H9 (cell line): Measurements from ENCODE around the gene SPATA6L. TPM values are rescaled to one million over a fixed set of nuclear protein-coding genes. Genes with fewer than 3 reads are reported as not detected.

ENCODE experiments used
- DNase-seq: peaks from one replicate; pipeline ENCODE4 v3.0.0-alpha.2; 2017
- H2AFZ ChIP-seq: one replicate; pipeline ENCODE4 v1.6.1; 2013; ENCODE audit warnings: mild to moderate bottlenecking, low read length, control low read depth, moderate library complexity
- H2AK5ac ChIP-seq: 2 replicates; pipeline ENCODE4 v1.6.1; 2013; ENCODE audit warnings: low read length, control low read depth, mixed read lengths; ENCODE audit not compliant: insufficient read length
- H2BK120ac ChIP-seq: one replicate; pipeline ENCODE4 v1.6.1; 2013; ENCODE audit warnings: low read depth, mild to moderate bottlenecking, low read length, control low read depth, inconsistent platforms; ENCODE audit not compliant: poor library complexity, severe bottlenecking
- H2BK12ac ChIP-seq: 2 replicates; pipeline ENCODE4 v1.6.1; 2013; ENCODE audit warnings: low read length, control low read depth, mixed read lengths, low read depth; ENCODE audit not compliant: insufficient read length
- H2BK15ac ChIP-seq: 2 replicates; pipeline ENCODE4 v1.6.1; 2013; ENCODE audit warnings: low read depth, low read length, control low read depth
- H2BK20ac ChIP-seq: one replicate; pipeline ENCODE4 v1.6.1; 2013; ENCODE audit warnings: low read depth, mild to moderate bottlenecking, low read length, control low read depth, inconsistent platforms; ENCODE audit not compliant: poor library complexity, severe bottlenecking
- H2BK5ac ChIP-seq: 2 replicates; pipeline ENCODE4 v1.6.1; 2013; ENCODE audit warnings: low read length, control low read depth, mixed read lengths; ENCODE audit not compliant: insufficient read length
- H3K14ac ChIP-seq: 2 replicates; pipeline ENCODE4 v1.6.1; 2013; ENCODE audit warnings: low read length, control low read depth; ENCODE audit not compliant: insufficient read depth
- H3K18ac ChIP-seq: 2 replicates; pipeline ENCODE4 v1.6.1; 2013; ENCODE audit warnings: low read depth, mild to moderate bottlenecking, mixed read lengths, low read length, control low read depth; ENCODE audit not compliant: insufficient read length
- H3K23ac ChIP-seq: 2 replicates; pipeline ENCODE4 v1.6.1; 2013; ENCODE audit warnings: low read length, control low read depth, mixed read lengths, low read depth; ENCODE audit not compliant: insufficient read length
- H3K23me2 ChIP-seq: 2 replicates; pipeline ENCODE4 v1.6.1; 2013; ENCODE audit warnings: low read depth, mild to moderate bottlenecking, mixed read lengths, low read length, control low read depth; ENCODE audit not compliant: insufficient read length, poor library complexity, severe bottlenecking
- H3K27ac ChIP-seq: 2 replicates; pipeline ENCODE4 v1.5.1; 2013; ENCODE audit warnings: low read length, control low read depth, mixed read lengths, low read depth; ENCODE audit not compliant: insufficient read length
- H3K27me3 ChIP-seq: 2 replicates; pipeline ENCODE4 v1.6.1; 2013; ENCODE audit warnings: low read length, control low read depth, inconsistent platforms; ENCODE audit not compliant: insufficient read depth
- H3K4ac ChIP-seq: 2 replicates; pipeline ENCODE4 v1.6.1; 2013; ENCODE audit warnings: low read depth, mild to moderate bottlenecking, control low read depth, inconsistent platforms, low read length, moderate library complexity
- H3K4me1 ChIP-seq: 2 replicates; pipeline ENCODE4 v1.6.1; 2013; ENCODE audit warnings: low read length, control low read depth, inconsistent platforms; ENCODE audit not compliant: insufficient read depth
- H3K4me2 ChIP-seq: 2 replicates; pipeline ENCODE4 v1.6.1; 2013; ENCODE audit warnings: low read length, control low read depth, mixed read lengths; ENCODE audit not compliant: insufficient read length, insufficient read depth
- H3K56ac ChIP-seq: 2 replicates; pipeline ENCODE4 v1.6.1; 2013; ENCODE audit warnings: low read depth, mild to moderate bottlenecking, mixed read lengths, low read length, control low read depth; ENCODE audit not compliant: insufficient read length
- H3K79me1 ChIP-seq: 2 replicates; pipeline ENCODE4 v1.6.1; 2013; ENCODE audit warnings: low read depth, mild to moderate bottlenecking, moderate library complexity, low read length, control low read depth, inconsistent platforms; ENCODE audit not compliant: insufficient read depth, poor library complexity, severe bottlenecking
- H3K79me2 ChIP-seq: 2 replicates; pipeline ENCODE4 v1.6.1; 2013; ENCODE audit warnings: low read length, control low read depth, inconsistent platforms; ENCODE audit not compliant: insufficient read depth
- H3K9ac ChIP-seq: 2 replicates; pipeline ENCODE4 v1.6.1; 2013; ENCODE audit warnings: low read length, control low read depth, mixed read lengths; ENCODE audit not compliant: insufficient read length; ENCODE audit errors: extremely low read depth
- H3K9me3 ChIP-seq: one replicate; pipeline ENCODE4 v1.6.1; 2013; ENCODE audit warnings: low read depth, low read length, inconsistent platforms; ENCODE audit not compliant: control insufficient read depth
- H3T11ph ChIP-seq: one replicate; pipeline ENCODE4 v1.6.1; 2013; ENCODE audit warnings: mild to moderate bottlenecking, low read length, control low read depth, inconsistent platforms
- H4K20me1 ChIP-seq: one replicate; pipeline ENCODE4 v1.6.1; 2013; ENCODE audit not compliant: control insufficient read depth, insufficient read length, insufficient read depth
- H4K5ac ChIP-seq: 2 replicates; pipeline ENCODE4 v1.6.1; 2013; ENCODE audit warnings: low read depth, mild to moderate bottlenecking, mixed read lengths, low read length, control low read depth; ENCODE audit not compliant: insufficient read length
- H4K8ac ChIP-seq: replicated peaks from 2 replicates; pipeline ENCODE4 v1.6.1; 2013; ENCODE audit warnings: low read length, control low read depth, mixed read lengths, low read depth; ENCODE audit not compliant: insufficient read length
- H4K91ac ChIP-seq: 2 replicates; pipeline ENCODE4 v1.6.1; 2013; ENCODE audit warnings: low read depth, mild to moderate bottlenecking, moderate library complexity, mixed read lengths, low read length, control low read depth; ENCODE audit not compliant: insufficient read length
- H3K27ac Mint-ChIP-seq, 3 experiments: 2 replicates in 2 of 3; 3 replicates in 1 of 3; pipeline ENCODE4 v1.8.0; 2020 to 2021; ENCODE audit warnings: mixed read lengths in 3 of 3, mild to moderate bottlenecking in 1 of 3, moderate library complexity in 1 of 3
- H3K27me3 Mint-ChIP-seq: 2 replicates; pipeline ENCODE4 v1.8.0; 2021; ENCODE audit warnings: low read depth, mild to moderate bottlenecking, moderate library complexity, mixed read lengths
- H3K36me3 Mint-ChIP-seq, 3 experiments: 2 replicates in 2 of 3; 3 replicates in 1 of 3; pipeline ENCODE4 v1.8.0; 2020 to 2021; ENCODE audit warnings: low read depth in 3 of 3, mixed read lengths in 3 of 3; ENCODE audit not compliant: insufficient read depth in 1 of 3
- H3K4me1 Mint-ChIP-seq, 2 experiments: 2 replicates each; pipeline ENCODE4 v1.8.0; 2020; ENCODE audit warnings: mixed read lengths in 2 of 2
- H3K4me3 Mint-ChIP-seq, 2 experiments: 2 replicates in 1 of 2; 3 replicates in 1 of 2; pipeline ENCODE4 v1.8.0; 2020 to 2021; ENCODE audit warnings: mild to moderate bottlenecking in 2 of 2, mixed read lengths in 2 of 2, moderate library complexity in 1 of 2
- H3K9me3 Mint-ChIP-seq, 2 experiments: 2 replicates in 1 of 2; 3 replicates in 1 of 2; pipeline ENCODE4 v1.8.0; 2020; ENCODE audit warnings: mild to moderate bottlenecking in 2 of 2, mixed read lengths in 2 of 2, moderate library complexity in 1 of 2
- WGBS: extraction: QIAGEN DNeasy Blood & Tissue Kit; methylation state at CpG from one replicate; pipeline ENCODE4 v1.1.7; 2013; ENCODE audit warnings: missing lambda C conversion rate, low lambda C conversion rate, mixed read lengths; ENCODE audit not compliant: insufficient read length; ENCODE audit errors: extremely low coverage; 5-methylcytosine and 5-hydroxymethylcytosine counted together
- total RNA-seq: library from RNA; stranded (reverse); gene quantifications from 2 replicates; pipeline ENCODE4 v1.2.1, GENCODE V29; 2021
- TF ChIP-seq, protein P1 (sequence below): fragments of 200-600 bp; sonication (generic); conservative IDR thresholded peaks from 3 replicates; pipeline ENCODE4 v1.8.0; 2021; ENCODE audit warnings: antibody characterized with exemption, mild to moderate bottlenecking

SPATA6L gene
- total RNA-seq, 1 experiment from 2014 or later = 0.87 TPM

DNA sequence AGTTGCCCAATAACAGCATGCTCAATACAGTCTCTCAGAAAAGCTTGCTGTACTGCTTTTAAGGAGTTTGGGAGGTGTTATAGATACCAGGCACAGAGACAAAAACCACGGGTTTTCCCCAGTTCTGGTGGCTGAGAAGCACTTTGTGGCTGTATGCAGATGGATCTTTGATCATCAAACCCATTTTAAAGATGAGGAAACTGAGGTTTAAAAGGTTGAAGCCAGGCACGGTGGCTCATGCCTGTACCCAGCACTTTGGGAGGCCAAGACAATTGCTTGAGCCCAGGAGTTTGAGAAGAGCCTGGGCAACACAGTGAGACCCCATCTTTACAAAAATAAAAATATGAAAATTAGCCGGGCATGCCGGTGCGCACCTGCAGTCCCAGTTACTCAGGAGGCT, 50.5 kb downstream of the SPATA6L start:
- Histone ChIP-seq H3K23ac (no peak overlapping the region), H4K8ac (no peak overlapping the region), H4K20me1 (no peaks in the 10 kb centered on the region), H3K27me3 (no peaks in the 10 kb centered on the region), H3T11ph (no peak overlapping the region), H2AK5ac (no peak overlapping the region), H3K4me1 (peaks cover 10% of the 10 kb centered on the region; the same call in 1 of the 2 replicates), H3K14ac (no peak overlapping the region), H3K18ac (no peak overlapping the region), H2BK15ac (no peak overlapping the region), H3K9me3 (no peaks in the 10 kb centered on the region), H3K79me1 (no peaks in the 10 kb centered on the region), H2BK12ac (no peak overlapping the region), H2AFZ (no peak overlapping the region), H3K4me2 (no peak overlapping the region), H3K9ac (no peak overlapping the region), H3K56ac (no peak overlapping the region), H2BK20ac (no peak overlapping the region), H3K4ac (no peak overlapping the region), H3K23me2 (no peaks in the 10 kb centered on the region), H3K27ac (no peak overlapping the region), H2BK5ac (no peak overlapping the region), H2BK120ac (no peak overlapping the region), H4K5ac (no peak overlapping the region), H4K91ac (no peak overlapping the region), H3K79me2 (no peaks in the 10 kb centered on the region)
- H3K4me1 Mint-ChIP-seq = peaks cover 17 to 19% of the 10 kb centered on the region in 2 experiments
- H3K27ac Mint-ChIP-seq = no peak overlapping the region
- WGBS = no CpG with 5 or more reads among the region's 5 CpGs
- TF ChIP-seq, protein P1, sequence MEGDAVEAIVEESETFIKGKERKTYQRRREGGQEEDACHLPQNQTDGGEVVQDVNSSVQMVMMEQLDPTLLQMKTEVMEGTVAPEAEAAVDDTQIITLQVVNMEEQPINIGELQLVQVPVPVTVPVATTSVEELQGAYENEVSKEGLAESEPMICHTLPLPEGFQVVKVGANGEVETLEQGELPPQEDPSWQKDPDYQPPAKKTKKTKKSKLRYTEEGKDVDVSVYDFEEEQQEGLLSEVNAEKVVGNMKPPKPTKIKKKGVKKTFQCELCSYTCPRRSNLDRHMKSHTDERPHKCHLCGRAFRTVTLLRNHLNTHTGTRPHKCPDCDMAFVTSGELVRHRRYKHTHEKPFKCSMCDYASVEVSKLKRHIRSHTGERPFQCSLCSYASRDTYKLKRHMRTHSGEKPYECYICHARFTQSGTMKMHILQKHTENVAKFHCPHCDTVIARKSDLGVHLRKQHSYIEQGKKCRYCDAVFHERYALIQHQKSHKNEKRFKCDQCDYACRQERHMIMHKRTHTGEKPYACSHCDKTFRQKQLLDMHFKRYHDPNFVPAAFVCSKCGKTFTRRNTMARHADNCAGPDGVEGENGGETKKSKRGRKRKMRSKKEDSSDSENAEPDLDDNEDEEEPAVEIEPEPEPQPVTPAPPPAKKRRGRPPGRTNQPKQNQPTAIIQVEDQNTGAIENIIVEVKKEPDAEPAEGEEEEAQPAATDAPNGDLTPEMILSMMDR = no peak
- no peaks in the 10 kb centered on the region for H3K36me3 Mint-ChIP-seq
- no peaks in the 10 kb centered on the region; the same call in 1 of the 2 replicates for H3K27me3 Mint-ChIP-seq
- H3K9me3 Mint-ChIP-seq = no peaks in the 10 kb centered on the region
- DNase-seq = no peak
- H3K4me3 Mint-ChIP-seq = no peak overlapping the region
